GM19099 (cell line): ENCODE measurements around the gene CCDC137.

Source experiments
- POLR2A ChIP-seq: IDR thresholded peaks from 3 replicates; pipeline ENCODE4 v1.6.1; 2011; ENCODE audit warnings: low read depth; ENCODE audit not compliant: insufficient read length; ENCODE audit errors: extremely low read depth

The CCDC137 gene

DNA sequence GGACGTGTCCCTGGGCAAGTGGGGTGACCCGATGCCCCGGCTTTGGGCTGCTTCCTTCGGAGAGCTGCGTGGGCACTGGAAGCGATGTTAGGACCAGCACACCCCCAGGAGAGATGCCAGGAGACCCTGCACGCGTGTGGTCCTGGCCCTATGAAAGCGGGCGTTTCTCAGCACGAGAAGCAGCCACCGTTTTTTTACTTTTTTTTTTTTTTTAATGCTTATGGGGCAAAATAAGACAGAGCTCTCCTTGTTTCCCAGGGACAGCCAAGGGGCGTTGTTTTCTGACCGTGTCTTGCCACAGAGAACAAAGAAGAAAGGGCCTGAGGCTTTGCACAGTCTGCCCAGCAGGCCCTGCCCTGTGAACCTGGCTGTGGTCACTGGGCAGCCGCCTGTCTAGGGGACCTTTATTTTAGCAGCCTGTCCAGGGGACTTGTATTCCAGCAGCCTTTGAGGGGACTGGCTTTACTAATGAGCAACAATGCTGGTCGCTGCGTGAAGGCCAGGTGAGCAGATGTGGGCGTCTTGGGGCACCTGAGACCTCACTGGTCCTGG, 46.5 kb downstream of the CCDC137 start:
- TF ChIP-seq POLR2A = no peak

GRCh38 chr17:81713556-81714411, 47.2 kb downstream of the CCDC137 start:
- no peak for TF ChIP-seq POLR2A

DNA sequence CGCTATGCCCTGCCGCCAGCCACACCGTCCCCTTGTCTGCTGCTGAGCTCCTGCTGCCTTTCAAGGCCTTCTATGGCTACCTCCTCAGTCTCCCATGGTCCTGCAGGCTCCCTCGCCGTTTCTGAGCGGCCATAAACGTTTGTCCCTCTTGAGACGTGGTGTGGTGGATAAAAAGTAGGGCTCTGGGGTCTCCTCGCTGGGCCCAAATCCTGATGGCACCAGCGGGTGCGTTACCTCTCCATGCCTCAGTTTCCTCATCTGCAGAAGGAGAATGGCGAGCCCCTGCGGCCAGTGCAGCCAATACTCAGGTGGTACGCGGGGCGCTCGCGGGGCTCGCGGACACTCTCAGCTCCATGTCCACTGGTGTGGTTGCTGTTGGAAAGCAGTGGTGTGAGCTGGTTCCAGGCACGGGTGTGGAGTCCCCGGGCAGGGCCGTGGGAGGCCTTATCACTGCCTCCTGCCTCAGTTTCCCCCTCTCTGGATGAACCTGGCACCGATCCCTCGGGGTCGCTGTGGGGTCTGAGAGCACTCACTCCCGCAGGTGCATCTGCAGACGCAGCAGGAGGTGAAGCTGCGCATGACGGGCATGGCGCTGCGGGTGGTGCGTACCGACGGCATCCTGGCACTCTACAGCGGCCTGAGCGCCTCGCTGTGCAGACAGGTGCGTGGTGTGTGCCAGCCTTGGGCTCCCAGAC, 48.0 kb downstream of the CCDC137 start:
- no peak for TF ChIP-seq POLR2A

GRCh38 chr17:81715107-81715871, 48.8 kb downstream of the CCDC137 start:
- TF ChIP-seq POLR2A = no peak

- no peak for TF ChIP-seq POLR2A
These were observed 49.5 kb downstream of the CCDC137 start for GRCh38 chr17:81715872-81716673.

GRCh38 chr17:81716674-81716996, 50.1 kb downstream of the CCDC137 start:
- TF ChIP-seq POLR2A = no peak

- TF ChIP-seq POLR2A = no peak
These were observed 50.7 kb downstream of the CCDC137 start for GRCh38 chr17:81717049-81717765.

DNA sequence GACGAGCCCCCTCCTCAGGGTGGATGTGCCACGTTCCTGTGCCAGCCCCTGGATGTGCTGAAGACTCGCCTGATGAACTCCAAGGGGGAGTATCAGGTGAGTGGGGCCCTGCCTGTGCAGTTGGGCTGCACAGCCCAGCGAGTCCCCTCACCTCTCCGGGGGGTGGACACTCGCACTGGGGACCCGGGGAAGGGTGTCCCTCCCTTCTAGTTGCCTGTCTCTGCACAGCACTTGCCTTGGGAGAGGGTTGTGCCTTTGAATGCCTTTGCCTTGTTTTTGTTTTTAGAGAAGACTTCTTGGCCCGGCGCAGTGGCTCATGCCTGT, 51.2 kb downstream of the CCDC137 start:
- TF ChIP-seq POLR2A = no peak

DNA sequence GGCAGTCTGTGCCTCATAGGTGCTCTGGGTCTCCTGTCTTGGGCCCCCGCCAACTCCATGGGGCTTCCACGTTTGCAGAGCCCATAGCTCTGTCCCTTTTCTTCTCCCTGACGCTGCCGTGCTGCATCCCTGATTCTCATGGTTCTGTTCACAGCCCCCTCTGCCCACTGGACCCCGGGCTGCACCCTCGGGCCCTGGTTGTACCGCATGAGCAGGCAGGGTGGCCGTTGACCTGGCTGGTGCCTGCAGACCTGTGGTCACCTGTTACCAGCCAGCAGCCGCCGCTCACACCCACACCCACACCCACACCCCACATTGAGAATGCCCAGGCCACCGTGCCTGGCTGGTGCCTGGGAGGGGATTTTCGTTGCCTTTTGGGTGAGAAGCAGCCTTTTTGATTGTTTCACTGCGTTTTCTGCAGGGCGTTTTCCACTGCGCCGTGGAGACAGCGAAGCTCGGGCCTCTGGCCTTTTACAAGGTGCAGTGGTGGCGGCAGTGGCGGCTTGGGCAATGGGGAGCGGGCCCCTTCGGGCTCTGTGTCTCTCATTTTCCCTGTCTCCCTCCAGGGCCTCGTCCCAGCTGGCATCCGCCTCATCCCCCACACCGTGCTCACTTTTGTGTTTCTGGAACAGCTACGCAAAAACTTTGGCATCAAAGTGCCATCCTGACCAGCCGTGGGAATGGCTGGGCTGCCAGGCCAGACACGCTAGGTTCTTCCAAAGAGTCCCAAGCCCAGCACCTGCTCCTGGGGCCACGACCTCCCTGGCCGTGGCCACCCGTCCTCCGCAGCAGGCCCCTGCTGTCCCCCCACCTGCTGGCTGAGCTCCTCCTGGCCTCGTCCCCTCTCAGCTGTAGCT, 53.1 kb downstream of the CCDC137 start:
- no peak for TF ChIP-seq POLR2A

- no peak for TF ChIP-seq POLR2A
These were observed 53.9 kb downstream of the CCDC137 start for GRCh38 chr17:81720267-81721071.

GRCh38 chr17:81722184-81723120, 55.9 kb downstream of the CCDC137 start:
- TF ChIP-seq POLR2A = no peak
